Central memory CD4-positive, alpha-beta T cell (primary cell): ENCODE data around the gene SCP2D1.
"Not testable (repeated sequence)": the region's sequence is repeated elsewhere in the genome, so short reads cannot be mapped to it uniquely, and the experiment has no call there.

Source experiments
- DNase-seq: peaks from one replicate; pipeline ENCODE4 v3.0.0; 2022
- total RNA-seq, 3 experiments: gene quantifications; one replicate each; lab custom pipeline; 2026; lab: John Stamatoyannopoulos, UW

The SCP2D1 gene
- 0 reads per million in 3 experiments for total RNA-seq

DNA sequence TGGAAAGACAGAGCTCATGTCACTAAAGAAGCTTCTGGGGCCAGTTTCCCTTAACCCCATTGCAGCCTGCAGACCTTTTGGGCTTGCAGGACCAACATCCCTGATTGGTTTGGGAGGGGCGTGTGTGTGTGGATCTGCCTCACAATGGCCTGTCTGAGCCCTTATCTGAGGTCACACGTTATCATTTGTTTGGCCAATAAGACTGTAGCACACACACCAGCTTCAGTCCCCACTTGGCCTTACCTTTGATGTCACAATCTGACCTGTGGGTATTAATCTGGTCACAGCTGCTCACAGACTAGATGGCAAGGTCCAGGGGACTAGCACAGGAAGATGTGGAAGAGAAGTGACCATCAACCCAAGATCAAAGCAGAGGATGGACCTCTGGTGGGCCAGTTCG, at the start of gene SCP2D1:
Gene SCP2D1 (plus strand): TSS at position 301 of the 400 bp plus-strand sequence. CDS start 33 bp downstream, at position 334.
- DNase-seq = no peak

DNA sequence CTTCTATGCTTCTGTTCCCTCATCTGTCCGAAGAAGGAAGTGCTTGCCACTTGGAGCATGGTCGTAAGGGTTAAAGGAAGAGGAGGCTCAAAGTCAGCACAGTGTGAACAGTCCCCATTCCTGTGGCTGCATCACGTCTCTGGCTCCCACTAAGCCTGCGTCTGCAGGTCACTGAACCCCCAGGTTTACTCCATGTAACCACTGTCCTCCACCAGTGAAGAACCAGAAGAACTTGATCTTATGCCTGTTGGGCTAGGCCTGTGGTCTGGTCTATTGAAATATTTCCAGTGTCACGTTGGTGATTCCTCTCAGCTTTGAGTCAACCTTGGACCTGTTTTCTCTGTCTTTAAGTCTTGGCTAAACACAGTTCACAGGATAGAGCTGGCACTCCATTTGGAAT, 45.9 kb upstream of the SCP2D1 start:
- DNase-seq = no peak

DNA sequence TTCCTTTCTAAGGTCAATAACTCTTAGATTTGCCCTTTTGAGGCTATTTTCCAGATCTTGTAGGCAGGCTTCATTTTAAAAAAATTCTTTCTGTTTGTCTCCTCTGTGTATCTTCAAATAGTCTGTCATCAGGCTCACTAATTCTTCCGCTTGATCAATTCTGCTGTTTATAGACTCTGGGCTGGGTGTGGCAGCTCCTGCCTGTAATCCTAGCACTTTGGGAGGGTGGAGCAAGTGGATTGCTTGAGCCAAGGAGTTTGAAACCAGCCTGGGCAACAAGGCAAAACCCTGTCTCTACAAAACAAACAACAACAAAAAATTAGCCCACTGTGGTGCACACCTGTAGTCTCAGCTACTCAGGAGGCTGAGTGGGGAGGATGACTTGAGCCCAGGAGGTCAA, 40.0 kb upstream of the SCP2D1 start:
- no peak for DNase-seq

DNA sequence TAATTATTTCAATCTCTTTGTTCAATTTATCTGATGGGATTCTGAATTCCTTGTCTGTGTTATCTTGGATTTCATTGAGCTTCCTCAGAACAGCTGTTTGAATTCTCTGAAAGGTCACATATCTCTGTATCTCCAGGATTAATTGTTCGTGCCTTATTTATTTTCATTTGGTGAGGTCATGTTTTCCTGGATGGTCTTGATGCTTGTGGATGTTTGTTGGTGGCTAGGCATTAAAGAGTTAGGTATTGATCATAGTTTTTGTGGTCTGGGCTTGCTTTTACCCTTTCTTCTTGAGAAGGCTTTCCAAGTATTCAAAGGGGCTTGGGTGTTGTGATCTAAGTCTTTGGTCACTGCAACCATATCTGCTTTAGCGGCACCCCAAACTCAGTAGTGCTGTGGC, 39.4 kb upstream of the SCP2D1 start:
- no peak for DNase-seq

DNA sequence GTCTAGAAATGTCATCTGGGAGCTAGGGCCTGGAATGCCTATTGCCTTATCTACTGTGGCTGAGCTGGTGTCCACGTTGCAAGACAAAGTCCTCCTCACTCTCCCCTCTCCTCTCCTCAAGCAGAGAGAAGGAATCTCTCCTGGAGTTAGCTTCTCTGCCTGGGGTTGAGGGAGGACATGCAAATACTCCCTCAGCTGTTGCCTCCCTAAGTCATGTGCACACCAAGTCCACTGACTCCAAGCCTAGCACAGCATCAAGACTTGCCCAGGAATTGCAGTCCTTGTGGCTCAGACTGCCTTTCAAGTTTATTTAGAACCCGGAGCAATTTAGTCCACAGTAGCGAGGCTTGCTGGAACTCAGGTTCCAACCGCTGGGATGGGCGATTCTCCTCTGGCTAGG, 38.0 kb upstream of the SCP2D1 start:
- no peak for DNase-seq

DNA sequence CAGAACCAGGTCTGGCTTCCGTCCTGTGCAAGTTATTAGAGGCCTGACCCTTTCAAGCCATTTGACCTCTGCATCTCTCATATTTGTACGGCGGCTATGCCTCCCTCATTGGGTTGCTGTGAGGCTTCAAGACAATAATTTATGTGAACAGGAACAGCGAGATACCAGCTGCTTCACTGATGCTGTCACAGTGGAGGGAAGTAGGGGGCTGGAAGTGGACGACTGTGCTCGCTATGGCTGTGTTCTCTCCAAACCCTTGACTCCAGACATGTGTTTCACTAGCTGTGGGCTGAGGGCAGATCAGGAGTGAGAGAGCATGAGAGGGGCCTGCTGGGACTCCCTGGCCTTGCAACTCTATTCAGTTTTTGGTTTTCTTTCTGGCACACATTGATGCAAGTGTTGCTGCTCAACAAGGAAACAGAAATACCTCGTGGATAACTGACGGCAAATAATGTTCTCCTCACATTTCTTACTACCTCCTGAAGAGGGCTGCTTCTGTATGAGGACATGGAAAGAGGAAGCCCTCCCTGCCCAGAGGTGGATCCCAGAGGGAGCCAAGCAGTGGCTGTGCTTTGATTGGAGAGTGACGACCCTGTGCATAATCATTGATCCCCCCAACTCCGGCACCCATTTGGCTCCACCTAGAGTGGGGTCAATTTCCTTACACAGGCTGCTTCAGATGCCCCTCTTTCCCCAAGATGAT, 34.7 kb upstream of the SCP2D1 start:
- no peak for DNase-seq

DNA sequence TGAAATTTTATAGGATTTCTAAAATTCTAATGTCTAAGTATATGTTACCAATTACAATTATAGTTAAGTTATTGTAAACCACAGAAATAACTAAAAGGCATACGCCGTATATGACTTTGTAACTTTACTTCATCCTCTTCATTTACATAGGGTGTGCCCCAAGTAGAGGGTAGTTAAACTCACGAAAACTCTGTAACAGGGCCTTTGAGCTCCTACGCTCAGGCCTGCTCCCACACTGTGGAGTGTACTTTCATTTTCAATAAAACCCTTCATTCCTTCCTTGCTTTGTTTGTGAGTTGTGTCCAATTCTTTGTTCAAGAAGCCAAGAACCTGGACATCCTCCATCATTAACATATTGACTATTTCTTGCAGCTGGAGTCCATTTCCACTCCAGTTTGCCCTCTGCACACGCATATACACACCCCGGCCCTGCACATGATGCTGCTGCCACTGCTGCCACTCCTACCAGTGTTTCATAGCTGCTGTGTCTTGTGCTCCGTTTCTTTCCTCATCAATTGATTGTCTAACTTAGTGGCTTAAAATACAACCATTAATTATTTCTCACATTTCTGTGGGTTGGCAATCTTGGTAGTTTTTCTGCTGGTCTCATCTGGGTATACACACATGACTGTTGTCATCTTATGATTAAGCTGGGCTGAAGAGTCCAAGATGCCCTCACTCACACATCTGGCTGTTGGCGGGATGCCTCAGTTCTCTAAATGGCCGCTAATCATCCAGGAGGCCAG, 33.0 kb upstream of the SCP2D1 start:
- DNase-seq = no peak

DNA sequence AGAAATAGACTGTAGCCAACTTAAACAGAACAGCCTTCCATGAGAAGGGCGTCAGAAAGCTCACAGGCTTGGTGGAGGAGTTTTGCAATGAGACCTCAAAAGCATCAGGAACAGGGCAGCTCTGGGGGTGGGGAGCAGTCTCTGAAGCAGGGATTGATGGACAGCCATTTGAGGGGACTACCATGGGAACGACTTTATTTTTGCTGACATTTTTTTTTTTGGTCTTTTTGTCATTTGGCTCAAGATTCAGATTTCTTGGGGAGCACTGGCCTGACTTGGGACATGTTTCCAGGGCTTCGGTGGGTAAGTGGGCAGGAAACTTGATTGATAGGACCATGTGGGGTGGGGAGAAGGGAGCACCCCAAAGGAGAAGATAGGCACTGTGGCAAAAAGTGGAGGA, 32.1 kb upstream of the SCP2D1 start:
- DNase-seq = no peak

DNA sequence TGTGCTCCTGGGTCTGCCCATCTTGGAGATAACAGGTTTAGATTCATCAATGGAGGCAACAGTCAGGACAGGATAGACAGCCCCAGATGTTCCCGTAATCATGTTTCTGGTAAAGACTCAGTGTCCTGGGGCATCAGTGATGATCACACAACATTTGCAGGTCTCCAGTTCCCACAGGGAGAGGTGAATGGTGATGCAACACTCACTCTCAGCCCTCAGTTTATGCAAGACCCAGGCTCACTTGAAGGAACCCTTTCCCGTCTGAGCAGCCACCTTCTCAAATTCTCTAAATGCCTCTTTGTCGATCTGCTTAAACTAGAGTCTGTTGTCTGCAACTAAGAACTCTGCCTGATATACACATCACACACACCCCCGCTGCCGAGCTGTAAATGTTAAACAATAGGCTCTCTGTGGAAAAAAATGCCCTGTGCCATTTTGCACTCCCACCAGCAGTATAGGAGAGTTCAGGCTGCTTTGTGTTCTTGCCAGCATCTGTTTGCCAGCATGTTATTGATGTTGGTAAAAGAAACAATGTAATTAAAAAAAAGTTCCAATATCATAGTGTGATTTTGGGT, 30.1 kb upstream of the SCP2D1 start:
- no peak for DNase-seq

DNA sequence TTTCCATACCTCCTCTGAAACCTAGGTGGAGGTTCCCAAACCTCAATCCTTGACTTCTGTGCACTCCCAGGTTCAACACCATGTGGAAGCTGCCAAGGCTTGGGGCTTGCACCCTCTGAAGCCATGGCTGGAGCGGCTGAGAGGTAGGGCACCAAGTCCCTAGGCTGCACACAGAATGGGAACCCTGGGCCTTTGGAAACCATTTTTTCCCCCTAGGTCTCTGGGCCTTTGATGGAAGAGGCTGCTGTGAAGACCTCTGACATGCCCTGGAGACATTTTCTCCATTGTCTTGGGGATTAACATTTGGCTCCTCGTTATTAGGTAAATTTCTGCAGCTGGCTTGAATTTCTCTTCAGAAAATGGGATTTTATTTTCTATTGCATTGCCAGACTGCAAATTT, 26.5 kb upstream of the SCP2D1 start:
- not testable (repeated sequence) for DNase-seq

DNA sequence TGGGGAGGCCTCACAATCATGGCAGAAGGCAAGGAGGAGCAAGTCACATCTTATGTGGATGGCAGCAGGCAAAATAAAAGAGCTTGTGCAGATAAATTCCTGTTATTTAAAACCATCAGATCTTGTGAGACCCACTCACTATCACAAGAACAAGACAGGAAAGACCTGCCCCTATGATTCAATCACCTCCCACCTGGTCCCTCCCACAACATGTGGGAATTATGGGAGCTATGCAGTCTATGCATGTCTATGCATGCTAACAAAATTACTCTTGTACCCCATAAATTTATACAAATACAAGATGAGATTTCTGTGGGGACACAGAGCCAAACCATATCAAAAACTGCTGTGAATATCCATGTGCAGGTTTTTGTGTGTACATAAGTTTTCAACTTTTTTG, 25.6 kb upstream of the SCP2D1 start:
- no peak for DNase-seq

DNA sequence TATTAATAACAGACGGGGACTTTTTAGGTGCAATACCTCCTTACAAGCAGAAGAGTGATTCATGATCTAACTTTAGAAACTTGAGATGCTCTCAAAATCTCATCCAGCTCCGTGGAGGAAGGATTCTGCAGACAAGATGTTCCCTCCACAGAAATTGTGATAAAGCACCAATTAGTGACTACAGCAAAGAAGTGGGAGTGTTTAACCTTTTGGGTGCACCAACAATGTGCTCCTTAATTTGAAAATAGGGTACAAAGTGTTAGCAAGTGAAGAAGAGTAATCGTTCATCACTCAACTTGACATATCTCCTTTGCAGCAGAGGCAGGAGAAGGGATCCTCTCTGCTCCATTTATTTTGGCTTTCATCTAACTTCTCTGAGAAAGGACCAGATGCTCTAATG, 22.8 kb upstream of the SCP2D1 start:
- DNase-seq = no peak

DNA sequence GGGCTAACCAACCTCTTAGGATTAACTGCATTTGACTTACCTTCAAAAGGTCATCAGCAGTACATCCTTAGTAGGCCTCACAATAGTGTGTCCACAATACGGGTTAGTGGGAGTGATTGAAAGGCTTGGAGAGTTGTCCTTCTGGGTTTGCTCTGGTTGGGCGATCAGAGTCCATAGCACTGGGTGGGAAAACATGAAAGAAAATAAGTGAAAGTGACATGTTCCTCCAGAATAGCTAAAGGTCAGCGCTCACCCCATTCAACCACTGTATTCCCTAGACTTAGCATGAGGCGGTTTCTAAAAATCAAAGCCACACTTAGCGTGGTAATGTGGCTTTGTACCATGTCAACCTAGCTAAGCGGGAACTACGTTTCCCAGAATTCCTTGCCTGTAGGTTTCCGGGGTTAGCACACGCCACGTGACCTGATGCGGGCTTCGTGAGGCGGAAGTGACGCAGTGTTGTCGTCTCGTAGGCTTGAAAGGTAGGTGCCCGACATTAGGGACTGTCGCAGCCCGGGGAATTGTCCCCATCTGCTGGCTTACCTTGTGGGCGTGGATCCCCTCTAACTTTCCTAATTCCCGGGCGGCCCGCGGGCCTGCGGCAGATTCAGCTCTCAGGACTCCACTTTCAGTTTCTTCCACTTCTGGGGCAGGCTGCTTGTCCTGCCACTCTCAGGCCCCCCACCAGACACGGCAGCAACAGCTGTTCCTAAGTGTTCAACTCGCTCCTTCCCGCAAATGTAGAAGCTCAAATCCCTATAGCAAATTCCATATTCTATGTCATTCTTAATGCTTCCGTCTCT, 19.8 kb upstream of the SCP2D1 start:
- peak; percentile 86 for DNase-seq

DNA sequence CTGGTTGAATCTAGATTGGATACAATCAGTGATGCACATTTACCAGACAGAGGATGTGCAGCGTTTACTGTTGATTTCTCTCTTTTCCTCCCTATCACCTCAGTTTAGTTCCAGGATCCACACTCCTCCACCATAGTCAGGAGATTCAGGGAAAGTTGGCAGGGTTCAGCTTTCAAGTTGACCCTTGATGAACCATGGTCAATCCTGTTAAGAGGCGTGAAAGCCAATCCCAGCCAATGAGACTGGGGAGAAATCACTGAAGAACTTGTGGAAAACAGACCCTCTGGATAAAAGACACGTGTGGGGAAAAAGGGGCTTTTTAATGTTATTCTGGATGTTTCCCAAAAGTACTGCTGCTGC, 19.2 kb upstream of the SCP2D1 start:
- DNase-seq = no peak

DNA sequence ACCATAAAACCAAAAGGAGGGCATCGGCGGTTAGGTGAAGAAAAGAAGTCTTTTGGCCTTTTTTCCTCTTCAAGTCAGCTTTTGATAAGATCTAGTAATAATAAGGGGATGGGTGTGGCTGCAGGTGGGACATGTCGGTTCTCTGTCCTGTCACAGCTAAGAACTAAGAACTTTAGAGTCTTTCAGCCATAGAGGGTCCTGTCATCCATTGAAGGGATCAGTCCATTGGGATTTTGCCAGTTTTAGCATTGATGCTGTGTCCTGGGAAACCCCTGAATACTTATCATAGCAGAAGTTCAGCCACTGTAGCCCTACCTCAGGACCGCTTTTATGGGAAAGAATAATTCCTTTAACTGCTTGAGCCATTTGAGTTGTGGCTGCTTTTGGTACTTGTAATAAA, 18.2 kb upstream of the SCP2D1 start:
- no peak for DNase-seq

DNA sequence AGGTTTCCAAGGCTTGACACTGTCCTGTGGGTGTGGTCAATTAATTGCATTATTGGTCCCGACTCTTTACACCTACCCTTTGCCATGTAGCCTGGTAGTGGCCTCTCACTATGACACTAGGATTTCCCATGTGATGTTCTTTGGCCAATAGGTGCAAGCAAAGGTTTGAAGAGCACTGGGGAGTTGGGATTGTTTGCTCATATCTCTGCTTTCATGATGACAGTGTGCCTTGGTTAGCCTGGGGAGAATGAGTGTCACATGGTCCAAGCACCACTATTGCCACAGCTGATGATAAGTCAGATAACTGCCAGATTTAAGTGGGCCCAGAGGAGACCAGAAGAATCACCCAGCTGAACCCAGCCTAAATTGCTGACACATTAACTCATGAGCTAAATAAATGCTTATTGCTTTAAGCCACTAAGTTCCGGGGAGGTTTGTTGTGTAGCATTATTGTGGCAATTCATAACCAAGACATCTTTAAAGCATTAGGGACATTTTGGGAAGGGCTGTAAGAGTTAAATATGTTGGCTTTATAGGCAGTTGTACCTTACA, 17.2 kb upstream of the SCP2D1 start:
- DNase-seq = no peak

DNA sequence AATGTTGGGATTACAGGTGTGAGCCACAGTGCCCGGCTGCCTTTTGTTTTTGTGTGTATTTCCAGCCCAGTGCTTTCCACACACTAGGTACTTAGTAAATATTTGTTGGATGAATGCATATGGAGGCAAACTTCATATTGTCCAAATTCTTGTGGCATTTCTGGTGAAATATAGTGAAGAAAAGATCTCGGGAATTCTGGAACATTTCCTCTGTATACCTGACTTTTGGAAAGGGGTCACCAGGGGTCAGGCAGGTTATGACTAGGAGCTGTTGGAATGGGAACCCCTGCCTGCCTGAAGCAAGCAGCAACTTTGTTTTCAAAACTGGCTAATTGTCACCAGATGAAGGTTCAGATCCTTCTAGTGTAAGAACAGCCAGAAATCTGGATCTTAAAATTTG, 12.1 kb upstream of the SCP2D1 start:
- DNase-seq = no peak

DNA sequence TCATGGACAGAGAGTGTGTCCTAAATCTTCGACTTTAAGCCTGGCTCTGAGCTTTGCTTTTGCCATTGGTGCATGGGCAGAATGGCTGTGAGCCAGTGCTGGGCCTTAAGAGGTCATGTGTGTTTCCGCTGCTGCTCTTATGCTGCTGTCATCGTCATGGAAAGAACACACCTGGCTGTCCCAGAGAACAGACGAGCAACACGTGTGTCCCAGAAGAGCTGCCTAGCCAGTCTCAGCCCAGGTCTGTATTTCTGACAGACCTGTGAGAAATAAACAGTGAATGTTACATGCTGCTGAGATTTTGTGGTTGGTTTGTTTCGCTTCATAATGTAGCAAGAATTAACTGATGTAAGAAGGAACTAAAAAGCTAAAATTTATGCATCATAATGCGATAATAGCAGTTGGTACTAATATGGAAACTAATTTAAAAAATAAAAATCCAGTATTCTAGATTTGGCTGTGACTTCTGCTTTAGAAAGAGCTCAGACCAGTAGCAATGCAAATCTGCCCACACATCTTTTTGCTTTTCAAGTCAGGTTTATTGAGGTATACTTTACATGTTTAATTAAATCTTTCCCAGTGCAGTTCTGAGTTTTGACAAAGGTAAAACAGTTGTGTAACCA, 11.5 kb upstream of the SCP2D1 start:
- DNase-seq = no peak

DNA sequence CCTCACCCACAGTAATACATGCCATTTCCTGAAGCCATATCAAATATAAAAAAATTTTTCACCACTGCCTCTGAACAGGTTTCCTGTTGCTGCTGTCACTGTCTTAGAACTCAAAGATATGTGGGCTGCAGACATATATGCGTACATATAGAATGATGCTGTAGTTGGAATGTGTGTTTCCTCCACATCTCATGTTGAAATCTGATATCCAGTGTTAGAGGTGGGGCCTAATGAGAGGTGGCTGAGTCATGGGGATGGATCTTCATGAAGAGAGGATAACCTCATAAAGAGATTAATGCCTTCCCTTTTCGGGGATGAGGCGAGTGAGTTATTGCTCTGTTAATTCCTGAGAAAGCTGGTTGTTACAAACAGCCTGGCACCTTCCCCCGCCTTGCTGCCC, 7.7 kb upstream of the SCP2D1 start:
- no peak for DNase-seq

DNA sequence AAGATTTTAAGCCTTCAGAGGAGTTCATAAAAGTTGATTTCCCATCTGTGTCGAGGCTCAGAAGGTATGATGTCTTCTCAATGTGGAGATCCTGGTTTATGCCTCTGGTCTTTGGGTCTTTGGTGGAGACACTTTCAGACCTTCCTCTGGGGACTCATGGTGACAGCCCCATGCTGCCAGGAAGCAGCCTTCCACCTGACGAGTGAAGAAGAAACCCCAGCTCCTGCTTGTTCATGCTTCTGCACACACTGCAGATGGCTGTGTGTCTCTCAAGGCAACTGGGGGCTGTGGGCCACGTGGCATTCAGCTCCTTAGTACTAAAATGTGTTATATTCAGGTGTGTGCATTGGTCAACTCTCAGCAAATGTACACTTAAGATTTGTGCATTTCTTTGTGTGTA, 4.9 kb upstream of the SCP2D1 start:
- no peak for DNase-seq

DNA sequence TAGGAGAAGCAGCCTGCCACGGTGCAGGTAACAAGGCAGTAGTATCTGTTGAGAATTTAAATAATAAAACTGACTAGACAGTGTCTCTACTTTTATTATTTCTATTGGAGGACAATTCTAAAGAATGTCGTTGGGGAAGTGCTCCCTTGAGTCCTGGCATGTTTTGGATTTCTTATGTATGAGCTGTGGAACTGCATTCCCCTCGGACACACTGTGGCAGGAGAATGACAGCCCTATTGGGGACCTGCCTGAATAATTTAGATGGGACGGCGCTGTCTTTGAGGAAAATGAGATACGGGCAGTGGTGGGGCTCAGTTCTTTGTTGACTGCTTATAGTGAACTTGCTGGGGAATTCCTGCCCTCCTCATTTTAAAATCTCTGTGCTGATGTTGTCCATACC, 2.4 kb upstream of the SCP2D1 start:
- DNase-seq = no peak

DNA sequence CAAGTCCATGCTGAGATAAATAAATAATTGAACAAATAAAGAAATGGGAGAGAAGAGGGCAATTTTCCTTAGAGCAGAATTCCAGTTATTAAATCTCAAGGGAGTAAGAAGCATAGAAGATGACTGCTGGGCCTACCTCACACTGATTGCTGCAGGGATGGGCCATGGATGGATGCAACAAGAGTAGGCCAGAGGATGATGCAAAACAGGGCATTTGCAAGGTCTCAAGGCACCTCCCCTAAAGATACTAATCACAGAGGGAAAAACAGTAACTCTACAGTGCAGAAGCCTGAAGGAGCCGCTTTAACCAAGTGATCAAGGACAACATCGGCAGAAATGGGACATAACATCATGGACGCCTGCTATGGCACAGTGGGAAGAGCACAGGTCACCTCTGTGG, 1.7 kb upstream of the SCP2D1 start:
- DNase-seq = no peak
